PC-9 (cell line): ENCODE measurements around the gene CDCA3.

Experiments used
- CTCF ChIP-seq: fragments of 200-600 bp; sonication (generic); conservative IDR thresholded peaks from 2 replicates; pipeline ENCODE4 v1.6.1; 2017; ENCODE audit warnings: mixed run types, antibody characterized with exemption, mild to moderate bottlenecking, moderate library complexity
- EZH2 ChIP-seq: fragments of 200-600 bp; sonication (generic); IDR thresholded peaks from 2 replicates; pipeline ENCODE4 v1.8.0; 2017; ENCODE audit warnings: antibody characterized with exemption, low read depth

DNA sequence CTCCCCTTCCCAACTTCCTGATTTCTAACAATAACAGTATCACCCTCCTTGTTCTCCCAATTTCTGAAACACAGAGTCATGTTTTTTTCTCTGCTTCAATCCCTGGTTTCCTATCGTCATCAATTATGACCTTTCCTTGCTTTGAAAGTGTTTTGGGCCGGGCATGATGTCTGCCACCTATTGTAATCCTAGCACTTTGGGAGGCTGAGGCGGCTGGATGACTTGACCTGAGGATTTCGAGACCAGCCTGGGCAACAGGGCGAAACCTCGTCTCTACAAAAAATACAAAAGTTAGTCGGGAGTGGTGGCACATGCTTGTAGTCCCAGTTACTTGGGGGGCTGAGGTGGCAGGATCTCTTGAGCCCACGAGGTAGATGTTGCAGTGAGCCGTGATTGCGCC lies 42.0 kb downstream of the CDCA3 start:
- TF ChIP-seq CTCF = no peak
- TF ChIP-seq EZH2 = no peak
